ENCODE measurements around the gene NHS.

GRCh38 chrX:17707731-17708130 is 332.7 kb downstream of the NHS start:
- TF ChIP-seq, protein P1, sequence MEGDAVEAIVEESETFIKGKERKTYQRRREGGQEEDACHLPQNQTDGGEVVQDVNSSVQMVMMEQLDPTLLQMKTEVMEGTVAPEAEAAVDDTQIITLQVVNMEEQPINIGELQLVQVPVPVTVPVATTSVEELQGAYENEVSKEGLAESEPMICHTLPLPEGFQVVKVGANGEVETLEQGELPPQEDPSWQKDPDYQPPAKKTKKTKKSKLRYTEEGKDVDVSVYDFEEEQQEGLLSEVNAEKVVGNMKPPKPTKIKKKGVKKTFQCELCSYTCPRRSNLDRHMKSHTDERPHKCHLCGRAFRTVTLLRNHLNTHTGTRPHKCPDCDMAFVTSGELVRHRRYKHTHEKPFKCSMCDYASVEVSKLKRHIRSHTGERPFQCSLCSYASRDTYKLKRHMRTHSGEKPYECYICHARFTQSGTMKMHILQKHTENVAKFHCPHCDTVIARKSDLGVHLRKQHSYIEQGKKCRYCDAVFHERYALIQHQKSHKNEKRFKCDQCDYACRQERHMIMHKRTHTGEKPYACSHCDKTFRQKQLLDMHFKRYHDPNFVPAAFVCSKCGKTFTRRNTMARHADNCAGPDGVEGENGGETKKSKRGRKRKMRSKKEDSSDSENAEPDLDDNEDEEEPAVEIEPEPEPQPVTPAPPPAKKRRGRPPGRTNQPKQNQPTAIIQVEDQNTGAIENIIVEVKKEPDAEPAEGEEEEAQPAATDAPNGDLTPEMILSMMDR (IDR thresholded peaks at IDR 0.05; ENCODE audit: low read depth, low read length, poor library complexity, severe bottlenecking): no peak
- no peak for TF ChIP-seq EZH2phosphoT487 (IDR thresholded peaks at IDR 0.05; ENCODE audit: borderline replicate concordance, low read length)

Measured in DOHH2 (cell line).